ENCODE results near the gene MAD1L1. TPM values are rescaled to one million over a fixed set of nuclear protein-coding genes. Genes with fewer than 3 reads are reported as not detected.

The MAD1L1 gene
- total and polyA plus RNA-seq, 2 of the 13 experiments (the other 11 are each of a cell fraction or from before 2014, with no cell fraction given): 17.4 to 64.7 TPM

- no peak for TF ChIP-seq ZNF598 (CRISPR knock-in tag; IDR thresholded peaks at IDR 0.05; ENCODE audit: borderline replicate concordance)
- TF ChIP-seq SP4 (CRISPR knock-in tag; IDR thresholded peaks at IDR 0.05): no peak
- no peak for TF ChIP-seq RFX5 (IDR thresholded peaks at IDR 0.05; ENCODE audit: low read depth, low read length)
- TF ChIP-seq RAD51 (IDR thresholded peaks at IDR 0.05; ENCODE audit: borderline replicate concordance): no peak
- peak; percentile 64; the same call in 1 of the 2 replicates for TF ChIP-seq HIC2 (CRISPR knock-in tag; IDR thresholded peaks at IDR 0.05; ENCODE audit: low read depth)
- TF ChIP-seq IKZF4 (CRISPR knock-in tag; IDR thresholded peaks at IDR 0.05; ENCODE audit: borderline replicate concordance, low read depth, not compliant biosample characterization): no peak
- TF ChIP-seq SRY (CRISPR knock-in tag; IDR thresholded peaks at IDR 0.05): no peak
- TF ChIP-seq ZNF432 (CRISPR knock-in tag; IDR thresholded peaks at IDR 0.05; ENCODE audit: borderline replicate concordance): no peak
- TF ChIP-seq, protein P1, sequence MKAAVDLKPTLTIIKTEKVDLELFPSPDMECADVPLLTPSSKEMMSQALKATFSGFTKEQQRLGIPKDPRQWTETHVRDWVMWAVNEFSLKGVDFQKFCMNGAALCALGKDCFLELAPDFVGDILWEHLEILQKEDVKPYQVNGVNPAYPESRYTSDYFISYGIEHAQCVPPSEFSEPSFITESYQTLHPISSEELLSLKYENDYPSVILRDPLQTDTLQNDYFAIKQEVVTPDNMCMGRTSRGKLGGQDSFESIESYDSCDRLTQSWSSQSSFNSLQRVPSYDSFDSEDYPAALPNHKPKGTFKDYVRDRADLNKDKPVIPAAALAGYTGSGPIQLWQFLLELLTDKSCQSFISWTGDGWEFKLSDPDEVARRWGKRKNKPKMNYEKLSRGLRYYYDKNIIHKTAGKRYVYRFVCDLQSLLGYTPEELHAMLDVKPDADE (CRISPR knock-in tag; IDR thresholded peaks at IDR 0.05): no peak
- TF ChIP-seq KLF12 (CRISPR knock-in tag; IDR thresholded peaks at IDR 0.05; ENCODE audit: borderline replicate concordance): no peak
- peak; percentile 77; the same call in 1 of the 2 replicates for TF ChIP-seq SALL1 (CRISPR knock-in tag; IDR thresholded peaks at IDR 0.05)
- TF ChIP-seq ZNF660 (CRISPR knock-in tag; IDR thresholded peaks at IDR 0.05; ENCODE audit: borderline replicate concordance, low read depth): no peak
- TF ChIP-seq RNF219 (CRISPR knock-in tag; IDR thresholded peaks at IDR 0.05): no peak
- TF ChIP-seq ZNF761 (CRISPR knock-in tag; conservative IDR thresholded peaks at IDR 0.05): no peak
- TF ChIP-seq ZNF382 (CRISPR knock-in tag; IDR thresholded peaks at IDR 0.05; ENCODE audit: borderline replicate concordance): no peak
- TF ChIP-seq SMARCE1 (IDR thresholded peaks at IDR 0.05; ENCODE audit: borderline replicate concordance): no peak
- TF ChIP-seq, protein P2, sequence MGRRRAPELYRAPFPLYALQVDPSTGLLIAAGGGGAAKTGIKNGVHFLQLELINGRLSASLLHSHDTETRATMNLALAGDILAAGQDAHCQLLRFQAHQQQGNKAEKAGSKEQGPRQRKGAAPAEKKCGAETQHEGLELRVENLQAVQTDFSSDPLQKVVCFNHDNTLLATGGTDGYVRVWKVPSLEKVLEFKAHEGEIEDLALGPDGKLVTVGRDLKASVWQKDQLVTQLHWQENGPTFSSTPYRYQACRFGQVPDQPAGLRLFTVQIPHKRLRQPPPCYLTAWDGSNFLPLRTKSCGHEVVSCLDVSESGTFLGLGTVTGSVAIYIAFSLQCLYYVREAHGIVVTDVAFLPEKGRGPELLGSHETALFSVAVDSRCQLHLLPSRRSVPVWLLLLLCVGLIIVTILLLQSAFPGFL (CRISPR knock-in tag; IDR thresholded peaks at IDR 0.05): no peak
- no peak for TF ChIP-seq NPAS2 (CRISPR knock-in tag; IDR thresholded peaks at IDR 0.05; ENCODE audit: borderline replicate concordance)
- TF ChIP-seq PCBP2 (optimal IDR thresholded peaks at IDR 0.05; ENCODE audit: low read depth, low read length, poor library complexity, severe bottlenecking): no peak
- no peak for TF ChIP-seq SIN3A (IDR thresholded peaks at IDR 0.05; ENCODE audit: borderline replicate concordance, low read depth, low read length)
- no peak for TF ChIP-seq ZNF879 (CRISPR knock-in tag; IDR thresholded peaks at IDR 0.05)
- no peak; the same call in 1 of the 2 replicates for TF ChIP-seq ZFP36L1 (CRISPR knock-in tag; IDR thresholded peaks at IDR 0.05)
- TF ChIP-seq ZBTB38 (CRISPR knock-in tag; IDR thresholded peaks at IDR 0.05): peak; percentile 95
- TF ChIP-seq ZSCAN25 (CRISPR knock-in tag; IDR thresholded peaks at IDR 0.05): 0 out of 2 replicates have a peak, but pooled peaks have one; percentile 59
Measured at GRCh38 chr7:1842321-1843221, 390.2 kb downstream of the MAD1L1 start (continued).

All from HepG2 (cell line).